ENCODE measurements around the gene MIX23.

Gene MIX23

DNA sequence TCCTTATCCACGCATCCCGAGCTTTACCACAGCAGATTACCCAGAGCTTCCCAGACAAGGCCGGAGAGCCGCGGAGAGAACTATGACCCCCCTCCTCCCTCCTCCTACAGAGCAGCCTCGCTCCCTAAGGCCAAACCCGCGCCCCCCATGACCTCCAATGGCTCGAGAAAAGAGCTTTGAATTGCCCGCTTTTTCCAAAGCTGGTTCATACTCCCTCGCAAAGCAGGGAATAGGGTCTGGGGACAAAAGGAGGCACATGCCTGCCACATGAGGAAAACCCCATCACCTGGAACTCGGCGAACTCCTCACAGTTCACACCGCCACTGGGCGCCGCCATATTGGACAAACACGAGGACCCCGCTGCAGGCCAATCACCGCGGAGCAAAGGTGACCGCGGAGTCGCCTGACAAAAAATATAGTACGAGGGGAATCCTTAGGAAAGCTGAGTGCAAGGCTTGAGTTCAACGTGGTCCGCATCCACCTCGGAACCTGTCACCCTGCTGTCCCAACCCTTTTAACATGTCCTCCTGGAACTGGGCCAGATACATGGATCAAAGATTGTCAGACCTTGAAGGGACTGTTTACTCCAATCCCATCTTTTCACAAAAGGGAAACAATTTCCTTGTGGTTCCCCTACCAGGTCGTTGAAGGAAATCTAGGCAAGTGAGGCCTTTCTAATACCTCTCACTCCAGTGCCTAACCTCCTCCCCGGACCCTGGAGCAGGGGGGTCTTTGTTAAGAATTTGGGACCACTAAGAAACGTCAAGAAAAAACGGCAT lies at the start of gene MIX23:
Gene MIX23 (minus strand): TSS at position 344 of the 779 bp plus-strand sequence. CDS start 7 bp downstream, at position 337.
- DNase-seq = peak; percentile 84

GRCh38 chr3:122430371-122430770 lies 47.3 kb upstream of the MIX23 start:
- no peak for DNase-seq

GRCh38 chr3:122427857-122428471 lies 44.9 kb upstream of the MIX23 start:
- DNase-seq = no peak

GRCh38 chr3:122421836-122422235 lies 38.8 kb upstream of the MIX23 start:
- DNase-seq = no peak

GRCh38 chr3:122421101-122421500 lies 38.1 kb upstream of the MIX23 start:
- no peak for DNase-seq

DNA sequence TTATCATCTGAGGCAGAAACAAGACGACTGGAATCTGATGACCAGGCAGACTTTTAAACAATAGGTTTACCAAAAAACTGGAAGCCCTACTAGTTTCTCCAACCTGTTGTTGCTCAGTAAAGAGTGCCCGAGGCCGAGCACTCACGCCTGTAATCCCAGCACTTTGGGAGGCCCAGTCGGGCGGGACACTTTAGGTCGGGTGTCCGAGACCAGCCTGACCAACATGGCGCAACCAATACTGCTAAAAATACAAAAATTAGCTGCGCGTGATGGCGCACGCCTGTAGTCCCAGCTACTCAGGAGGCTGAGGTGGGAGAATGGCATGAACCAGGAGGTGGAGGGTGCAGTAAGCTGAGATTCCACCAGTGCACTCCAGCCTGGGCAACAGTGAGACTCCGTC lies 33.9 kb upstream of the MIX23 start:
- no peak for DNase-seq

DNA sequence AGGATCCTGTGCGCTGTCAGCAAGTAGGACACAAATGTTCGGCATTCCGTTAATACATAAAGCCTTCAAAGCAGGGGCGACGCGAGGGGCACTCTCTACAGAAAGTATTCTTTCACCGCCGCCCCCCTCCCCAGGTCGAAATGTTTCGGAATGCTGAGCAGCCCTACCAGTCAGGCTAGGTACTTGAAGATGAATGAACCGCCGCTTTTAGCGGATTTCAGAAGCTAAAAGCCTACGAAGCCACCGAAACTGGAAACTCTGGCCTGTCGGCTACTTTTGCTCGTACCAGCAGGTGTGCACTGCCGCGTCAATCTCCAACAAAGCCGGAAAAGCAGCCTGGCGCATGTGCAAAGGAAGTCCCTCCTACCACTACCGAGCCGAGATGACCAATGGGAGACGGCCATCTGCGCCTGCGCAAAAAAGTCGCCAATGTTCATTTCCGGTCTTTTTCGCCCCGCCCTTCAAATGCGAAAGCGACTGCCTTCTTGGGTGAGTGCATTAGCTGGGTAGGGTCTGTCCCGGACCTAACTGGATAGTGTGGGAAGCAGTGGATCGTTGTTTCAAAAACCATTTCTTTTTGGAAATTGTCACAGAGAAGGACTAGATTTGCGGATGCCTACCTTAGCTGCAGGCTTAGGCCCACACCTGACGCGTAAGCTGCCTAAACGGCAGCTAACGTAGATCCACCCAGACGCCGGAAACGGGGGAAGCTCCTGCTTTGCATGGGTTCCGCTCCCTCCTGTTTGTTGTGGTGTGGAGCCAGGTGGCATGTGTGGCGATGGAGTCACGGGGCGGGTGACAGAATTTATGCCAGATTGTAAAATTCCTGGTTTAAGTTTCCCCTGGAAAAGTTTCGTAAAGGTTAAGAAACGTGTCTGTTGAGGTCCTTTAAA lies 33.0 kb upstream of the MIX23 start, which contains the start of gene WDR5B:
Gene WDR5B (minus strand): TSS at position 301 of the 893 bp plus-strand sequence. CDS start 534 bp downstream, outside the sequence.
- DNase-seq = no peak

DNA sequence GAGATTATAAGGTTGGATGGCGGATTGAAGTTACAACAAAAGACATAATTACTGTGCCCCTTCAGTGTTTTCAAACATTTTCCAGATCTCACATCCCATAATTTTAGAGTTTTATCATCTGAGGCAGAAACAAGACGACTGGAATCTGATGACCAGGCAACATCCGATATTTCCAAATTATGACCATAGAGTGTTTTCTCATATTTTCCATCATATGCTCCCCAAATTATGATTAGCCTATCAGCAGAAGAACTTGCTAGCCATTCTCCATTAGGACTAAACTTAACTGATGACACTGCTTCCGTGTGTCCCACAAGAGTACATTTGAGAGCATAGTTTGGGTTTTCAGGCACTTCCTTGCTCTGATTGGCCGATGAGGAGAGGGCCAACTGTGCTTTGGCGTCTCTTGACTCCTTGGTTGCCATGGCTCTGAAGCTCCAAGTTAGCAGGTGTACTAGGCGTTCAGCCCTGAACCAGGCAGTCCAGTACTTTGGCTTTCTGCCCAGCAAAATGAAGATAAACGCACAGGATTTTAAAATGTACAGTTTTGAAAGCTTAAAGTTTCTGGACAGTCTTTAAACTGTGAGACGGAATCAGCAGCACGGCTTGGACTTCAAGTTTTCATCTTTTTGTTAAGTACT lies 32.2 kb upstream of the MIX23 start:
- no peak for DNase-seq

- no peak for DNase-seq
Measured at GRCh38 chr3:122414391-122414790, 31.4 kb upstream of the MIX23 start.

DNA sequence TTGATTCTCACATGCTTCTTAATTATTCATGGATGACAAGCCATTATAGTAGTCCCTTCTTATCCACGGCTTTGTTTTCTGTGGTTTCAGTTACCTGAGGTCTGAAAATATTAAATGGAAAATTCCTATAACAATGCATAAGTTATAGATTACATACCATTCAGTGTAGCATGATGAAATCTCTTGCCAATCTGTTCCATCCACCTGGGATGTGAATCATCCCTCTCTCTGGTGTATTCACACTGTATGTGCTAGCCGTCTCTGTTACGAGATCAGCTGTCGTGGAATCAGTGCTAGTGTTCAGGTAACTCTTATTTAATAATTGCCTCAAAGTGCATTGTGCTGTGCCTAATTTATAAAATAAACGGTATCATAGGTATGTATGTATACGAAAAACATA lies 27.6 kb upstream of the MIX23 start:
- no peak for DNase-seq

- DNase-seq = no peak
Measured at GRCh38 chr3:122410111-122410510, 27.1 kb upstream of the MIX23 start.

DNA sequence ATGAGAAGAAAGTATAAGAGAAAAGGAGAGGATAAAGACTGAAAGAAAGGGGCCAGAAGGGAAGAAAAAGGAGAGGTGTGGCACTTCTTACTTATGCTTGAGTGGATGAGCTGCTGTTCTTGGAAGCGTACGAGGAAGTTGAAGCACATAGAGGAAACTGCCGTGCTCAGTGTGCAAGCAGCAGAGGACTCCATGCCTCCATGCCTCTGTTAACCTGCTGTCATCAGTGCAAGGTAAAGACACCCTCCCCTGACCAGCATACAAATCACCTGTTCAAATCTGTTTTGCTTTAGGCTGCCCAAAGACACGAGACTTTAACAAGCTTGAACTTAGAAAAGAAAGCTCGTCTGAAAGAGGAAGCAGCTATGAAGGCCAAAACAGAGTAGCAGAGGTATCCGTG lies 26.4 kb upstream of the MIX23 start:
- no peak for DNase-seq

DNA sequence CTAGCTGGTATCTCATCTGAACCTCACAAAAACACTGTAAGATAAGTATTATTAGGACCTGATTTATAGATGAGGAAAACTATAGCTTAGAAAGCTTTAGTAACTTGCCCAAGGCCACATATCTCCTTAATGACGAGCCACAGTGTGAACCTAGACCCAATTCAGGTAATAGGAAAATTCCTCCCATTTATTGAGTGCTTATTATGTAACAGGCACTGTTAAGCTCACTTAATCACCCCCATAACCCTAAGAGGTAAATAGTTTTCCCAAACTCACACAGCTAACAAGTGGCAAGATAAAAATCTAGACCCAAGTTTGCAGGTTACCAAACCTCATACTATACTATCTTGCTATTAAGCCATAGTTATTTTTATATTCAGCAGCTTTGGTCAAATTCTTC lies 24.9 kb upstream of the MIX23 start:
- no peak for DNase-seq

GRCh38 chr3:122406198-122406597 lies 23.2 kb upstream of the MIX23 start:
- DNase-seq = no peak

DNA sequence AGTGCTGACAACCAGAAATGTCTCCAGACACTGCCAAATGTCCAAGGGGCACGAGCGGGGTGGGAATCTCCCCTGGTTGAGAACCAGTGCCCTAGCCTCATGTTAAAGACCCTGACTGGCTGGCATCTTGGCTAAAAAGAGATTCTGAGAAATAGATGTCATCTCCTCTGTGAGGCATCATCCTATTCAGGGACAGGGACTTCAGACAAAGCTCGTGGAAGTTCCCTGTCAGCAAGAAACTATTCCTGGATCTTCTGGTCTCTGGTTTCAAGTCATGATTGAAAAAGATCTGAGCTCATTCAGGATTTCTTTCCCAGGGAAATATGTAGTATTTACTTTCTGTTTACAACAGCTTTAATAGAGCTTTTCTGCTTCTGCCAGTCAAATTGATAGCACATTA lies 22.0 kb upstream of the MIX23 start:
- no peak for DNase-seq

DNA sequence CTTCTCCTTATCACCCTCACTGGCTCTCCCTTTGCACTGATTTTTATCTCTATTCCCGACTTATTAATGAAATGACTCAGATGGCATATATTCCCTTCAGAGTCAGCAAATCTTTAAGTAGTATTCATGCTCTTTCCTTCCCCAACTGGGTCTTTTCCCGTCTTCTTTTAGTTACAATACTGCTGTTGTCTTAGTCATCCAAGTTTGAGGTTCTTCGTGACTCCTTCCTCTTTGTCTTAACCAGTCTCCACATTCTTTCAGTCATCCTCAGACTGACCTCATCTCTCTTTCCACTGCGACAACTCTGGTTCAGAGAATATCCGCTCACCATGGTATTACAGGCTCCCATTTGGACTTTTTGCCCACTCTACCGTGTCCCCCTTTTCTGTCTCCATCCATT lies 20.5 kb upstream of the MIX23 start:
- no peak for DNase-seq

- DNase-seq = no peak
Measured at GRCh38 chr3:122398920-122399319, 15.9 kb upstream of the MIX23 start.

GRCh38 chr3:122397201-122397600 lies 14.2 kb upstream of the MIX23 start:
- DNase-seq = no peak

GRCh38 chr3:122396511-122396910 lies 13.5 kb upstream of the MIX23 start:
- no peak for DNase-seq

DNA sequence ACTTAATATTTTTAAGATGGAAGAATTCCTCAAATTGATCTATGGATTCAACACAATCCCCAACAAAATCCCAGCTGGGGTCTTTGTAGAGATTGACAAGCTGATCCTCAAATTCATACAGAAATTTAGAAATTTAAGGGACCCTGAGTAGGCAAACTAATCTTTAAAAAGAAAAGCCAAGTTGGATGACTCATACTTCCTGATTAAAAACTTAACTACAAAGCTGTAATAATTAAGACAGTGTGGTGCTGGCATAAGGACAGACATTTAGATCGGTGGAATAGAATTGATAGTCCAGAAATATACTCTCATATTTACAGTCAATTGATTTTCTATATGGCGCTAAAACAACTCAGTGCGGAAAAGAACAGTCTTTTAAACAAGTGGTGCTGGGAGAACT lies 12.6 kb upstream of the MIX23 start:
- DNase-seq = no peak

DNA sequence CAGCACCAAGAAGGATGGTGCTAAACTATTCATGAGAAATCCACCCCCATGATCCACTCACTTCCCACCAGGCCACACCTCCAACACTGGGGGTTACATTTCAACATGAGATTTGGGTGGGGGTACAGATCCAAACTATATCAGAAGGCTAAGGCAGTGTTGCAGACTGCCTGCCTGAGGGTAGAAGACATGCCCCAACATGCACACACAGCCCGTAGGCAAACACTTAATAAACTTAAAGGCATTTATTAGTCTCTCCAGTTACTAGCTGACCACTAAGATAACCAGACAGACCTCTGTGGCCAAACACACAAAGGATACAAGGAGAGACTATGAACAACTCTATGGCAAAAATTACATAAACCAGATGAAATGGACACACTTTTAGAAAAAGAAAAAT lies 11.1 kb upstream of the MIX23 start:
- no peak for DNase-seq

DNA sequence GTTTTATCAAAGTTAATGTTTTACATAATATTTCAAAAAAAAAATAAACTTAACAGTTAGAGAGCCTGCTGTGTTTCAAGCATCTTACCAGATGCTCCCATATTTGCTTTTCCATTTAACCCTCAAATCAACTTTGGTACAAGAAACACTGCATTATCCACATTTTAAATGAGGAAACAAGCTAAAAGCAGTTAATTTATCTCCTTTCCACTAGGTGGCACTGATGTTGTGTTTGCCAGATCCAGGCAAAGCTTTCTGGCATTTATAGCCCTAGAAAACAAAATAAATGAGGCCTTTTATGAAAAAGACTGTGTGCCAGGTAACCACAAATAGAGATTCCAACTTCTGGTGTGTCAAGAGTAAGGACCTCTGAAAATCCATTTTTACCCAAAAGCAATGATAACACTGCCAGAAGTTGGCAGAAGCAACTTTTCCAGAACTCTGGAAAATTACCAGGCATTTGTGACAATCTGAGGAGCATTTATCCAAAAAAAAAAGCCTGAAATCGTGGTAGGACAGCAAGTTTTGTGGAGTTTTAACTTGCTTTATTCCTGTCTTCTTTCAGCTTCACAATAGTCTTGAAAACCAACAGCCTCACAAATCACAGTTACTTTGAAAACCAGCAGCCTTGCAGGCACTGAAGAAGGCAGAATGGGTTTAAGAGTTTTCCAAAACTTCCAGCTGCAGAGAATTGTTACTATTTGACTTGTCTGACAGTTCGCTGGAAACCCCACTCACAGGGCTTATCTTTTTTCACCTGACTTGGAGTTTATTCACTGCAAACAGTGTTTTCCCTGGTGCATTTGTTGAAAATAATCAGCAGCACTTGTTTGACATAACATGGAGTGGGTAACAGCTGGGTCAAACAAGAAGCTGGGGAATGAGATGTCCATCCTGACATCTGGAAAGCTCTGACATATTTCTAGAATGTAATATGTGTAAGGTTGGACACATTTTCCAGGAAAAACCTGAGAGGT lies 10.1 kb upstream of the MIX23 start:
- peak; percentile 2 for DNase-seq

All from NCI-H345 (cell line).